ENCODE measurements around the gene CCDC142.

DNA sequence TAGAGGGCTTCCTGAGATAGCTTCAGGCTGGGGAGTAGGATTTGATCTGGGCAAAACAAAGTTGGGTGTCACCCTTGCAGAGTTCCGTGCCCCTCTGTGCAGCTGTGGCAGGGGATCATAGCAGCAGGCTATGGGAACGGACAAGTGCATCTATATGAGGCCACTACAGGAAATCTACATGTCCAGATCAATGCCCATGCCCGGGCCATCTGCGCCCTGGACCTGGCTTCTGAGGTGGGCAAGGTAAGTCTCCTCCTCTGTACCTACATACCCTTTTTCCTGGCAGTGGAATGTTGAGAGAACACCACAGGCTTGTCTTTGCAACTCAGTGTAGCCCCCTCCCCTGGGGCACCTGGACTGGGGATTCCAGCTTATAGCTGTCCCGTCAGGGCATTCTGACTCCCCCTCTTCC lies 57.8 kb downstream of the CCDC142 start:
- TF ChIP-seq, protein P1, sequence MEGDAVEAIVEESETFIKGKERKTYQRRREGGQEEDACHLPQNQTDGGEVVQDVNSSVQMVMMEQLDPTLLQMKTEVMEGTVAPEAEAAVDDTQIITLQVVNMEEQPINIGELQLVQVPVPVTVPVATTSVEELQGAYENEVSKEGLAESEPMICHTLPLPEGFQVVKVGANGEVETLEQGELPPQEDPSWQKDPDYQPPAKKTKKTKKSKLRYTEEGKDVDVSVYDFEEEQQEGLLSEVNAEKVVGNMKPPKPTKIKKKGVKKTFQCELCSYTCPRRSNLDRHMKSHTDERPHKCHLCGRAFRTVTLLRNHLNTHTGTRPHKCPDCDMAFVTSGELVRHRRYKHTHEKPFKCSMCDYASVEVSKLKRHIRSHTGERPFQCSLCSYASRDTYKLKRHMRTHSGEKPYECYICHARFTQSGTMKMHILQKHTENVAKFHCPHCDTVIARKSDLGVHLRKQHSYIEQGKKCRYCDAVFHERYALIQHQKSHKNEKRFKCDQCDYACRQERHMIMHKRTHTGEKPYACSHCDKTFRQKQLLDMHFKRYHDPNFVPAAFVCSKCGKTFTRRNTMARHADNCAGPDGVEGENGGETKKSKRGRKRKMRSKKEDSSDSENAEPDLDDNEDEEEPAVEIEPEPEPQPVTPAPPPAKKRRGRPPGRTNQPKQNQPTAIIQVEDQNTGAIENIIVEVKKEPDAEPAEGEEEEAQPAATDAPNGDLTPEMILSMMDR (IDR thresholded peaks at IDR 0.05) = no peak
- TF ChIP-seq POLR2A (IDR thresholded peaks at IDR 0.05) = no peak

Measured in heart left ventricle (tissue), 13 donors.